Astrocyte of the cerebellum (primary cell): Measurements from ENCODE around the gene BTG2.
"Not testable (repeated sequence)": the region's sequence is repeated elsewhere in the genome, so short reads cannot be mapped to it uniquely, and the experiment has no call there.

Source experiments
- DNase-seq: peaks from one replicate; pipeline ENCODE4 v3.0.0-alpha.2; 2011; ENCODE audit warnings: low read depth
- H3K4me3 ChIP-seq: 2 replicates; pipeline ENCODE4 v1.5.1; 2011; ENCODE audit warnings: mild to moderate bottlenecking, low read depth, low read length, moderate library complexity
- CTCF ChIP-seq: IDR thresholded peaks from 2 replicates; pipeline ENCODE4 v1.5.1; 2012; ENCODE audit warnings: low read length, low read depth, moderate library complexity, mild to moderate bottlenecking; ENCODE audit errors: missing control alignments
- in situ Hi-C: cut with HindIII; loops from 2 replicates; pipeline ENCODE4 v1.10.0; 2017; ENCODE audit warnings: low sequenced_read_pairs

BTG2 gene

GRCh38 chr1:203304919-203305808 lies at the start of gene BTG2:
TSS of gene BTG2 (plus strand) at chr1:203305519. CDS start at chr1:203305607, 88 bp downstream.
- TF ChIP-seq CTCF = no peak
- H3K4me3 ChIP-seq = peak within 1 kb of the TSS; percentile 84

GRCh38 chr1:203256636-203257035 lies 48.7 kb upstream of the BTG2 start:
- DNase-seq, in situ Hi-C loops, H3K4me3 ChIP-seq: not testable (repeated sequence)

More at GRCh38 chr1:203304919-203305808, at the start of gene BTG2:
- in situ Hi-C loops = no loop called here
- DNase-seq = peak; percentile 42

GRCh38 chr1:203263496-203263895 lies 41.8 kb upstream of the BTG2 start:
- no peak overlapping the region for H3K4me3 ChIP-seq
- no peak for TF ChIP-seq CTCF
- no peak for DNase-seq
- in situ Hi-C loops = no loop called here

GRCh38 chr1:203264052-203264501 lies 41.2 kb upstream of the BTG2 start:
- no peak overlapping the region for H3K4me3 ChIP-seq
- TF ChIP-seq CTCF = no peak
- in situ Hi-C loops = no loop called here
- no peak for DNase-seq

GRCh38 chr1:203265541-203265940 lies 39.8 kb upstream of the BTG2 start:
- DNase-seq = no peak
- TF ChIP-seq CTCF = no peak
- in situ Hi-C loops = loop anchor here (5.0 kb wide), 1 partner anchor 62 kb away; no protein-coding TSS in a partner anchor
- no peak overlapping the region for H3K4me3 ChIP-seq

- not testable (repeated sequence) for H3K4me3 ChIP-seq, DNase-seq
- in situ Hi-C loops = loop anchor here (5.0 kb wide), 1 partner anchor 61 kb away; no protein-coding TSS in a partner anchor
Observed at GRCh38 chr1:203266140-203266539, 39.2 kb upstream of the BTG2 start.

- TF ChIP-seq CTCF = peak; percentile 97
- H3K4me3 ChIP-seq = peak overlapping the region; percentile 48
- in situ Hi-C loops = loop anchor here (5.0 kb wide), 1 partner anchor 60 kb away; no protein-coding TSS in a partner anchor
- peak; percentile 73 for DNase-seq
Observed at GRCh38 chr1:203267347-203267846, 37.9 kb upstream of the BTG2 start.
